H1 (cell line): Measurements from ENCODE around the gene NEB. TPM values are rescaled to one million over a fixed set of nuclear protein-coding genes. Genes with fewer than 3 reads are reported as not detected.

ENCODE experiments used
- CTCF ChIA-PET: fragments of 300-600 bp; sonication (Branson Sonifier 250); formaldehyde crosslinking; loops from one replicate; lab custom pipeline; 2021; ENCODE audit not compliant: partially characterized antibody; lab: Charles Lee
- POLR2A ChIA-PET: fragments of 300-600 bp; sonication (Branson Sonifier 250); formaldehyde crosslinking; loops from one replicate; lab custom pipeline; 2021; ENCODE audit warnings: inconsistent platforms; ENCODE audit not compliant: partially characterized antibody; lab: Charles Lee
- DNase-seq, 2 experiments: peaks; one replicate each; pipeline versions ENCODE4 v3.0.0 to v3.0.0-alpha.2; 2010 to 2022; ENCODE audit warnings: low spot score in 2 of 2, low read depth in 1 of 2, mixed read lengths in 1 of 2
- FAIRE-seq: peaks from 2 replicates; lab custom pipeline; 2011; peaks lifted over from hg19 to GRCh38; lab: Jason Lieb, UNC
- H2AFZ ChIP-seq: 2 replicates; pipeline ENCODE4 v1.8.1; 2012; ENCODE audit warnings: low read length, inconsistent platforms
- H2AK5ac ChIP-seq: 2 replicates; pipeline ENCODE4 v1.6.1; 2013; ENCODE audit warnings: low read depth, low read length
- H2BK120ac ChIP-seq: replicated peaks from 2 replicates; pipeline ENCODE3; 2013; ENCODE audit warnings: low read depth, low read length, inconsistent platforms
- H2BK12ac ChIP-seq: 2 replicates; pipeline ENCODE4 v1.6.1; 2013; ENCODE audit warnings: low read depth, low read length
- H2BK15ac ChIP-seq: 2 replicates; pipeline ENCODE4 v1.6.1; 2013; ENCODE audit warnings: low read length
- H2BK20ac ChIP-seq: 2 replicates; pipeline ENCODE4 v1.6.1; 2013; ENCODE audit warnings: low read length
- H2BK5ac ChIP-seq: 2 replicates; pipeline ENCODE4 v1.6.1; 2013; ENCODE audit warnings: low read depth, low read length
- H3K14ac ChIP-seq: 2 replicates; pipeline ENCODE4 v1.6.1; 2013; ENCODE audit warnings: inconsistent platforms; ENCODE audit not compliant: insufficient read length
- H3K18ac ChIP-seq: 2 replicates; pipeline ENCODE4 v1.6.1; 2013; ENCODE audit warnings: low read length; ENCODE audit errors: extremely low read depth
- H3K23ac ChIP-seq: 2 replicates; pipeline ENCODE4 v1.6.1; 2013; ENCODE audit warnings: inconsistent platforms; ENCODE audit not compliant: insufficient read length
- H3K23me2 ChIP-seq: 2 replicates; pipeline ENCODE4 v1.6.1; 2013; ENCODE audit warnings: low read depth, low read length
- H3K27ac ChIP-seq: 2 replicates; pipeline ENCODE4 v1.6.1; 2011; ENCODE audit warnings: low read depth, low read length, inconsistent platforms
- H3K27me3 ChIP-seq, 4 experiments: replicated peaks in 1 of 4; 1 replicate in 1 of 4; 2 replicates in 3 of 4; pipeline versions ENCODE4 v1.6.1 to v1.8.1; 2011 to 2013; ENCODE audit warnings: low read length in 3 of 4, mild to moderate bottlenecking in 3 of 4, inconsistent platforms in 2 of 4, mixed read lengths in 2 of 4, moderate library complexity in 1 of 4; ENCODE audit not compliant: control insufficient read depth in 3 of 4, insufficient read depth in 3 of 4; ENCODE audit errors: extremely low read depth in 1 of 4
- H3K36me3 ChIP-seq, 4 experiments: 2 replicates each; pipeline versions ENCODE4 v1.6.1 to v1.8.1; 2011 to 2013; ENCODE audit warnings: mild to moderate bottlenecking in 4 of 4, low read length in 3 of 4, moderate library complexity in 2 of 4, control low read depth in 1 of 4, inconsistent platforms in 1 of 4; ENCODE audit not compliant: insufficient read depth in 4 of 4, control insufficient read depth in 2 of 4
- H3K4ac ChIP-seq: replicated peaks from 2 replicates; pipeline ENCODE3; 2013; ENCODE audit warnings: low read length, low read depth, mixed read lengths, inconsistent platforms; ENCODE audit not compliant: insufficient read length
- H3K4me1 ChIP-seq, 4 experiments: replicated peaks in 1 of 4; 1 replicate in 1 of 4; 2 replicates in 3 of 4; pipeline versions ENCODE4 v1.6.1 to v1.8.1; 2011 to 2013; ENCODE audit warnings: low read length in 3 of 4, inconsistent platforms in 2 of 4, mixed read lengths in 1 of 4; ENCODE audit not compliant: insufficient read depth in 4 of 4, control insufficient read depth in 3 of 4
- H3K4me2 ChIP-seq, 2 experiments: 2 replicates each; pipeline versions ENCODE4 v1.6.1 to v1.8.1; 2011 to 2013; ENCODE audit warnings: low read depth in 2 of 2, low read length in 2 of 2, control low read depth in 1 of 2, inconsistent platforms in 1 of 2, mild to moderate bottlenecking in 1 of 2; ENCODE audit not compliant: insufficient read depth in 1 of 2
- H3K4me3 ChIP-seq, 4 experiments: fragments of 200-600, 300-600 bp in 1 of 4; sonication (generic), shearing (Covaris generic), sonication (Bioruptor Twin) in 1 of 4; 2 replicates each; pipeline versions ENCODE4 v1.5.1 to v1.8.1; 2011 to 2016; ENCODE audit warnings: low read length in 4 of 4, low read depth in 3 of 4, control low read depth in 2 of 4, inconsistent platforms in 2 of 4, mild to moderate bottlenecking in 2 of 4, mixed read lengths in 1 of 4, moderate library complexity in 1 of 4; ENCODE audit not compliant: insufficient read depth in 2 of 4; ENCODE audit errors: extremely low read depth in 1 of 4
- H3K56ac ChIP-seq: replicated peaks from 2 replicates; pipeline ENCODE3; 2013; ENCODE audit warnings: low read depth, mild to moderate bottlenecking, mixed read lengths, low read length, inconsistent platforms; ENCODE audit not compliant: insufficient read length
- H3K79me1 ChIP-seq: 2 replicates; pipeline ENCODE4 v1.6.1; 2013; ENCODE audit warnings: low read depth, low read length, control low read depth
- H3K79me2 ChIP-seq, 2 experiments: 2 replicates each; pipeline versions ENCODE4 v1.6.1 to v1.8.1; 2012 to 2013; ENCODE audit warnings: low read length in 2 of 2, mild to moderate bottlenecking in 2 of 2, inconsistent platforms in 1 of 2; ENCODE audit not compliant: insufficient read depth in 2 of 2, control insufficient read depth in 1 of 2
- H3K9ac ChIP-seq, 4 experiments: replicated peaks in 1 of 4; 1 replicate in 1 of 4; 2 replicates in 3 of 4; pipeline versions ENCODE4 v1.6.1 to v1.8.1; 2011 to 2013; ENCODE audit warnings: low read depth in 3 of 4, low read length in 3 of 4, control low read depth in 2 of 4, mild to moderate bottlenecking in 2 of 4, moderate library complexity in 2 of 4, inconsistent platforms in 1 of 4; ENCODE audit errors: extremely low read depth in 1 of 4
- H3K9me3 ChIP-seq, 2 experiments: 2 replicates each; pipeline versions ENCODE4 v1.6.1 to v1.8.1; 2012 to 2013; ENCODE audit warnings: mild to moderate bottlenecking in 2 of 2, moderate library complexity in 2 of 2, control low read depth in 1 of 2, inconsistent platforms in 1 of 2, low read depth in 1 of 2, low read length in 1 of 2, mixed read lengths in 1 of 2; ENCODE audit not compliant: insufficient read depth in 2 of 2
- H4K20me1 ChIP-seq, 2 experiments: replicated peaks in 1 of 2; 2 replicates each; pipeline versions ENCODE3 to v1.8.1; 2011 to 2013; ENCODE audit warnings: inconsistent platforms in 2 of 2, low read length in 2 of 2, mild to moderate bottlenecking in 1 of 2; ENCODE audit not compliant: insufficient read depth in 2 of 2, control insufficient read depth in 1 of 2
- H4K5ac ChIP-seq: 2 replicates; pipeline ENCODE4 v1.6.1; 2013; ENCODE audit warnings: low read length, low read depth, mixed read lengths, inconsistent platforms; ENCODE audit not compliant: insufficient read length
- H4K8ac ChIP-seq: 2 replicates; pipeline ENCODE4 v1.8.0; 2013; ENCODE audit warnings: mild to moderate bottlenecking, moderate library complexity, low read length, inconsistent platforms; ENCODE audit not compliant: insufficient read depth; ENCODE audit errors: extremely low read depth
- H4K91ac ChIP-seq: replicated peaks from 2 replicates; pipeline ENCODE3; 2013; ENCODE audit warnings: low read length, mixed read lengths, inconsistent platforms; ENCODE audit not compliant: insufficient read length
- PHF8 ChIP-seq: fragments of 200-600 bp; sonication (generic); conservative IDR thresholded peaks from 2 replicates; pipeline ENCODE4 v1.7.1; 2012; ENCODE audit warnings: low read depth, mild to moderate bottlenecking, inconsistent platforms, low read length, moderate library complexity
- WGBS, 2 experiments: shearing (Covaris generic) in 1 of 2; methylation state at CpG; one replicate each; pipeline versions ENCODE4 v1.1.6 to v1.1.7; 2013 to 2015; ENCODE audit warnings: low lambda C conversion rate in 2 of 2, mixed read lengths in 2 of 2, inconsistent platforms in 1 of 2, low coverage in 1 of 2, missing lambda C conversion rate in 1 of 2; ENCODE audit not compliant: insufficient replicate concordance in 2 of 2, insufficient coverage in 1 of 2, insufficient read length in 1 of 2; ENCODE audit errors: extremely low coverage in 1 of 2, missing lambda C conversion rate in 1 of 2; 5-methylcytosine and 5-hydroxymethylcytosine counted together
- polyA plus RNA-seq, 7 experiments: library from polyadenylated mRNA; depleted of rRNA in 3 of 7; stranded (reverse) in 5 of 7; unstranded in 2 of 7; fragments of >200 nt in 5 of 7; fragments of 200-250 nt in 2 of 7; gene quantifications; 1 replicate in 5 of 7; 2 replicates in 1 of 7; 4 replicates in 1 of 7; pipeline versions ENCODE4 v1.2.1 to v1.2.3, GENCODE V29; 2011 to 2013; ENCODE audit warnings: missing spikeins in 2 of 7, mixed read lengths in 2 of 7
- total RNA-seq: library from RNA; stranded (reverse); fragmentation: NEBNext Ultra II Directional; extraction: Animal tissue kit (Norgen Biotek cat#: 25700); gene quantifications from 2 replicates; pipeline ENCODE4 v1.2.1, GENCODE V29; 2021

Gene NEB
- total and polyA plus RNA-seq, 2 of the 8 experiments (the other 6 are each of a cell fraction or from before 2014, with no cell fraction given), result 1.4 to 2.5 TPM

DNA sequence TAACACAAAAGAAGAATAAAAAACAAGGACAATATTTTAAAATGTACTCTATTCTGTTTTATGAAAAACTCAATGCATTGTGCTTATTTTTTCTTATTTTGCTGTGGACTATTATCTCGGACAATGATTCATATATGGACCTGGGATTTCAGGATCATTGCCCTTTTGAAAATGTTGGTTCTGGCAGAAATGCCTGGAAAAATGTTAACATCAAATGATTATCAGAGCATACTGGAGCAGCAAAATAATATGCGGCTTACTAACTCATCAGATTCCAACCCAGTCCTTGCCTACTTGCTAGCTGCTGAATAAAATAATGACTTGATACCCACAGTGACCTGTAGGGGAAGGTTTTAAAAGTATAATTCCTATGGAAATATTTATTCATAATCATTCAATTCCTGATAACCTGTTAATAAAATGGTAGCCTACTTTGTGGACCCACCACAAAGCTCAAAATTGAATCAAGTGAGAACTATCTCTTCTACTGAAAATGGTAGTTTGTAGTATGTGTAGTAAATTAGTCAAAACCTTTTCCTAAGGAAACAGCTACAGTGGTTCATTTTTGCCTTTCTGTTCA is 117.4 kb downstream of the NEB start:
- H2BK20ac ChIP-seq, result no peak overlapping the region
- no peak overlapping the region for H3K14ac ChIP-seq
- H2BK5ac ChIP-seq, result no peak overlapping the region
- CTCF ChIA-PET, result interaction anchor here (0.6 to 2.3 kb wide), 4 partner anchors 21 to 127 kb away, joined by 3 to 9 read pairs (median 4); no protein-coding TSS in a partner anchor
- no peak for DNase-seq
- H3K79me1 ChIP-seq, result no peaks in the 10 kb centered on the region
- no peak overlapping the region for H3K18ac ChIP-seq
- no peaks in the 10 kb centered on the region for H3K4me1 ChIP-seq
- H4K8ac ChIP-seq, result no peak overlapping the region
- H2AFZ ChIP-seq, result no peak overlapping the region
- H4K20me1 ChIP-seq, result no peaks in the 10 kb centered on the region
- no peaks in the 10 kb centered on the region for H3K23me2 ChIP-seq
- H3K4ac ChIP-seq, result no peak overlapping the region
- WGBS, 2 experiments, result 97% methylated on average over 2 of the region's 2 CpGs; no CpG with 5 or more reads in 1 of the 2 experiments
- H2BK15ac ChIP-seq, result no peak overlapping the region
- no peak overlapping the region for H4K91ac ChIP-seq
- H3K23ac ChIP-seq, result no peak overlapping the region
- no peak overlapping the region for H2BK120ac ChIP-seq
- no peak overlapping the region for H3K56ac ChIP-seq
- POLR2A ChIA-PET, result no interaction called here
- H3K9ac ChIP-seq, result no peak overlapping the region
- no peaks in the 10 kb centered on the region for H3K79me2 ChIP-seq
- no peaks in the 10 kb centered on the region for H3K27me3 ChIP-seq
- H3K27ac ChIP-seq, result no peak overlapping the region
- no peak for FAIRE-seq
- no peak overlapping the region for H3K4me3 ChIP-seq
- H3K4me2 ChIP-seq, result no peak overlapping the region
- H2AK5ac ChIP-seq, result no peak overlapping the region
- no peak overlapping the region for H2BK12ac ChIP-seq
- no peak overlapping the region for H4K5ac ChIP-seq
- no peaks in the 10 kb centered on the region for H3K9me3 ChIP-seq
- H3K36me3 ChIP-seq, result no peaks in the 10 kb centered on the region
- TF ChIP-seq PHF8, result no peak
